GM20000 (cell line): ENCODE results near the gene SNTN.

Experiments
- DNase-seq: peaks from one replicate; pipeline ENCODE4 v3.0.0; 2012; ENCODE audit warnings: low spot score
- TF ChIP-seq, protein P1 (sequence below): IDR thresholded peaks from 2 replicates; pipeline ENCODE4 v1.5.1; 2012; ENCODE audit warnings: mild to moderate bottlenecking, control low read depth; ENCODE audit errors: extremely low read depth, missing control alignments

Gene SNTN

DNA sequence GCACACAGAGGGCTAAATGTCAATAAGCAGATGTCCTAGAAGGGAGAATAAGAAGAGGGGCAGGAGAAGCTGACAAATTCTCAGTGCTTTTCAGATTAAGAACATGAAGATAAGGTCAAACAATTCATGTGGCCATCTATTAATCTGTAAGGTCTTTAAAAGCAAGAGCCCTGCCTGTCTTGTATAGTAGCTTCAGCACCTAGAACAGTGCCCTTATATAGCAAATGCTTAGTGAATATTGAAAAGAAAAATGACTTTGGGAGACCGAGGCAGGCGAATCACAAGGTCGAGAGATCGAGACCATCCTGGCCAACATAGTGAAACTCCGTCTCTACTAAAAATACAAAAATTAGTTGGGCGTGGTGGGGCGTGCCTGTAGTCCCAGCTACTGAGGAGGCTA lies 18.1 kb downstream of the SNTN start:
- TF ChIP-seq, protein P1, sequence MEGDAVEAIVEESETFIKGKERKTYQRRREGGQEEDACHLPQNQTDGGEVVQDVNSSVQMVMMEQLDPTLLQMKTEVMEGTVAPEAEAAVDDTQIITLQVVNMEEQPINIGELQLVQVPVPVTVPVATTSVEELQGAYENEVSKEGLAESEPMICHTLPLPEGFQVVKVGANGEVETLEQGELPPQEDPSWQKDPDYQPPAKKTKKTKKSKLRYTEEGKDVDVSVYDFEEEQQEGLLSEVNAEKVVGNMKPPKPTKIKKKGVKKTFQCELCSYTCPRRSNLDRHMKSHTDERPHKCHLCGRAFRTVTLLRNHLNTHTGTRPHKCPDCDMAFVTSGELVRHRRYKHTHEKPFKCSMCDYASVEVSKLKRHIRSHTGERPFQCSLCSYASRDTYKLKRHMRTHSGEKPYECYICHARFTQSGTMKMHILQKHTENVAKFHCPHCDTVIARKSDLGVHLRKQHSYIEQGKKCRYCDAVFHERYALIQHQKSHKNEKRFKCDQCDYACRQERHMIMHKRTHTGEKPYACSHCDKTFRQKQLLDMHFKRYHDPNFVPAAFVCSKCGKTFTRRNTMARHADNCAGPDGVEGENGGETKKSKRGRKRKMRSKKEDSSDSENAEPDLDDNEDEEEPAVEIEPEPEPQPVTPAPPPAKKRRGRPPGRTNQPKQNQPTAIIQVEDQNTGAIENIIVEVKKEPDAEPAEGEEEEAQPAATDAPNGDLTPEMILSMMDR, result no peak
- DNase-seq, result no peak

DNA sequence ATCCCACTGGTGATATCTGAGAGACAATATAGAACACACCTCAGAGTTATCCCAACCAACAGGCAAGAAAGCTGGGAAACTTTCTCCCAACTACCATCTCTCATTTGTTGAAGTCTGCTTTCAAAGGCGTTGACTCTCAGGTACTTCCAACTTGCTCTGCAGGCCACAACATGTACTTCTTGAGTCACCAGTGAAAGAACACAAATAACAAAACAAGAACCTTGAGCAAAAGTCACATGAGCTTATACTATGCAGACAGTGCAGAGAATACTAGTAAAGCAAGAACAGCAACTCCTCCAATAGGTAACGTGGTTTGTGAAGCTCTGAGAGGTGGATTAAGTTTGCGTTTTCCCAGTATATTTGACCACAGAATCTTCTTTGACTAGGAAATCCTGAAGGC lies 20.6 kb downstream of the SNTN start:
- TF ChIP-seq, protein P1, result no peak
- no peak for DNase-seq

DNA sequence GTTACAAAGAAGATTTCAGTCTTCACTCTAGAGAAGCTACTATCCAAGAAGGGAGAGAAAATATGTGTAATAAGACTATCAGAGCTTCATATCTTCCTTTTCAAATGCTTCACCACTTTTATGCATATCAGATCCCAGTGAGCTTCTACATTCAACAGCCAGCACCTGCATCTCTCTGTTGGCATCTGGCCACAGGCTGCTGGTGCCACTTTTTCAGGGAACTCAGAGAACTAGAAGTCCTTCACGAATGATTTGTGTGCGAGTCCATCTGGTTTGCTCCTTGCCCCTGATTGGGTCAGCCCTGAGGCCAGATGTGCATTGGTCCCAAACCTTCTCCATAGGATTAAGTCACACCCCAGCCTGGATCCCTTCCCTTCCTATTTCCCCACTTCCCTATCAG lies 22.1 kb downstream of the SNTN start:
- TF ChIP-seq, protein P1, result no peak
- no peak for DNase-seq

DNA sequence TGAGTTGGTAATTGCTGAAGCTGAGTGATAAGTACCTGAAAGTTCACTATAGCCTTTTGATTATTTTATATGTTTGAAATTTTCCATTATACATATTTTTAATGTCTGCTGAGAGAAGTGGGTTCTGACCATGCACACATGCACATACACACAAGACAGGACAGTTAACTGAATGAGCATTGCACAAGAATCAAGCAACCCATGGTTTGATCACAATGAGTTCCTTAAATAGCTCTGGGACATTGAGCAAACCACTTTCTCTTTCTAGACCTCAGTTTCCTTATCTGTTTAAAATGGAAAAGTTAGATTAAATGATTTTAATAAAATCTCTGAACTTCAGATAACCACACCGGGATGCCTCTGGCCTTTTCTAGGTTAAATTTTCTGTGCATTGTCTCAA lies 26.7 kb downstream of the SNTN start:
- DNase-seq, result no peak
- TF ChIP-seq, protein P1, result no peak

DNA sequence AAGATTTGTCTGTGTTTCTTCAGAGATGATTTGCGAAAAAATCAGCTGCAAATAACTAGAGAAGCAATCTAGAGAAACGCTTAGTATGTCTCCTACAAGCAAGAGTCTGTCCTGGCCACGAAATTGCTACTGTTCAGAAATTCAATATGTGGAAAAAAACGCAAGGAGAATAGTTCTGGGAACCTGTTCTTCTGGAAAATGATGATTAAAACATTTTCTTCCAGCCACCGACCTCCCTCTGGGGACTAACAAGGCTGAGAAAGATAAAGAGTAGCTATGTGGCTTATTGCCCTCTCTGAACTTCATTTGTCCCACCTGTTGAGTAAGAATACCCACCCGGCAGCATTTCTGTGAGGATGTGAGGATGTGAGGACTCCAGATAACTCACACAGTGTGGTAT lies 31.6 kb downstream of the SNTN start:
- TF ChIP-seq, protein P1, result no peak
- DNase-seq, result no peak

DNA sequence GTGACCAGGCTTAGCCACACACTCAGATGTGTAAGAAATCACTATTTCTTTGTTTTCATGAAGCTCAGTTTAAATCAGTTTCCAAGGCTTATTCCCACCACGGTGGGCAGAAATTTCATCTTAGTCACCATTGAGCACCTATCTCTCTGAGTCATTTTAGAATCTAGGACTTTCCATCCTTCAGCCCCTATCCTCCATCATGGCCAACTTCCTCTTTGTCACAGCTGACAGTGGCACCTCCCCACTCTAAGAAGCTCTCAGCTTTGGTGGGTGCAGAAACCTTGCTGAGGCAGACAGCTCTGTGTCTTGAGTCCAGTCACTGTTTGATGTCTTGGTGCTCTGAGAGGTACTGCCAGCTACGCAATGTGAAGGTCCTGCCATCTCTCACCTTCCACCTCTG lies 32.9 kb downstream of the SNTN start:
- TF ChIP-seq, protein P1, result no peak
- no peak for DNase-seq

DNA sequence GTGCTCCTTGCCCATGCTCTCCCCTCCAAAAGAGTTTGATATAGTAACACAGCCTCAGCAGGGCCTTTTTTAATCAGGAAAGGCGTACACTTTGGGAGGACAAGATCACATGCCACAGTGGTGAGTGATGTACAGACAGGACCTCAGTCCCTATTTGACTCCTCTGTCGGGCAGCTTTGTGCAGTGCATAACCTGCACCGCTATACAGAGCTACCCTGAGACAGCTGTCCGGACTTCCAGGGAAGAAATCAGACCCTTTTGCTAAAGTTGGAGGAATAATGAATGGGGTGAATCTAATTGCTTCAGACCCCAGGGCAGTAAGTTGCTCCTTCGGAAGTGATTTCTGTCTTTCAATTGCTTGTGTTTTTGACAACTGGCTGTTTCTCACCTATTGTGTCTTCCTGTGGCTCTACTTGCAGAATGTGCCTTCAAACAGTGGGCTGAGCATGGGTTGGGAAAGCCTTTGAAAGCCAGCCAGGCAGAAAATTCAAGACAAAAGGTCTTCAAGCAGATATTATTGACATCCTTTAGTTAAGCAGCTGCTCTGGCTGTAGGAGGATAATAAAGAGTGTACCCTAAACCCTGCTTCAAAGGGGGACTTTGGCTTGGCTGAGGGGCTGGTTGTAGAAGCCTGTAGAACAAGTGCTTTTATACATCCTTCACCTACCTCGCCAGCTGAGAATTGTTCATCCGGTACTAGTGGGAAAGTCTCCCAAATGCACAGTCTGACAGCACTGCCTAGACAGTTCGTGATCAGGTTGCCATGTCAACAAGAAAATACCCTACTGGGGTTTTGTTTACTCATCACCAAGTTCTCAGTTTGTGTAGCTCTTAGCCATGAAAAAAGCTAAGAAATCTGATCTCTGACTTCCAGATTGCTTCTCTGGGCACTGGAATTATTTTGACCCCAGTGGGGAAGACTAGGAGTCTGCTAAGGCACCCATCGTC lies 35.1 kb downstream of the SNTN start:
- no peak for DNase-seq
- TF ChIP-seq, protein P1, result no peak
